ENCODE measurements around the gene DRD2.
"Not testable (repeated sequence)": the region's sequence is repeated elsewhere in the genome, so short reads cannot be mapped to it uniquely, and the experiment has no call there.

The DRD2 gene

GRCh38 chr11:113475160-113475761 is at the start of gene DRD2:
Gene DRD2, minus strand, starts transcription at chr11:113475398. Its CDS starts 50,747 bp downstream, at chr11:113424651.
- DNase-seq = no peak

GRCh38 chr11:113523906-113524305 is 48.7 kb upstream of the DRD2 start:
- not testable (repeated sequence) for DNase-seq

DNA sequence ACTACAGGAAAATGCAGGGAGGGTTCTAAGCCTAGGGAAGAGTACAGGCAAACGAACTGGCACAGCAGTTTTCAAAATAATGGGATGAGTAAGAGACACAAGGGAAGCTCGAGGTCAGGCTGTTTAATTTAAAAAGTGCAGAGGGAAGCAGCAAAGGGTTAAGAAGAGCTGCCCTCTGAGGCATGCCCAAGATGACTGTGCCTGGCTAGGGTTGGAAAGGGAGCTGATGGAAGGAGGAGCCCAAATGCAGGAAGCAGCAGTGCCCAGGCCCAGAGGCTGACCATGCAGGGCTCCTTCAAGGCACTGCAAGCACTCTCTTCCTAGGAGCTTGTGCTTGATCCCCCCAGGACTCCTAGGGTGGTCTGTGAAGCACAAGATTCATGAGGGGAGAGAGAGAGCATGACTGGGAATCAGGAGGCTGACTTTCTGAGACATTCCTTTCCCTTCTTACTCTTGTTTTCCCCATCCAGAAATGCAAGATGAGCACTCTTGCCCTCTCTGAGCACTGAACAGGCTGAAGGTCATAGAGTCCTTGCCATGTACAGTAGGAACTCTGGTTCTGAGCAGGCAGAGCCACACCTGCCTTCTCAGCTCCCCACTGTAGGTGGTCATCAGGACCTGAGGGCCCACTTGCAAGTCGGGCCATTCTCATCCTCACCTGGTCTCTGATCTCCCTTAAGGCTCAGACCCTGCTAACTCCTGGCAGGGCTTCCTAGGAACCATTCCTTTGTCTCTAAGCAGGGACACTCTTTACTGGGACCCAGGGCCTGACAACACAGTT is 46.7 kb upstream of the DRD2 start:
- no peak for DNase-seq

- DNase-seq = no peak
Observed at GRCh38 chr11:113519989-113520613, 44.9 kb upstream of the DRD2 start.

- DNase-seq = no peak
Observed at GRCh38 chr11:113518716-113519495, 43.7 kb upstream of the DRD2 start.

DNA sequence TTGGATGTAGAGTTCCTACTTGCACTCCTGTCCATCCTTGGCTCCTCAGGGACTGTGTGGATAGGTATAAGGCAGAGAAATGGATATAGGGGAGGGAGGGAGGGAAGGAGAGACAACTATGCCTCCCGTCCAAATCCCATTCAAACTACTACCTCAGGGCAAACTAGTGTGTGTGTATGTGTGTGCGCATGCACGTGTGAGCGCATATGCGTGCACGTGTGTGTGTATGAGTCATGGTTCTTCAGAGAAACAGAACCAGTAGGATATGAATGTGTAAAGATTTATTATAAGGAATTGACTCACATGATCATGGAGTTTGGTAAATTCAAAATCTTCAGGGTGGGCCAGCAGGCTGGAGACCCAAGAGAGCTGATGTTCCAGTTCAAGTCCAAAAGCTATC is 42.2 kb upstream of the DRD2 start:
- DNase-seq = no peak

DNA sequence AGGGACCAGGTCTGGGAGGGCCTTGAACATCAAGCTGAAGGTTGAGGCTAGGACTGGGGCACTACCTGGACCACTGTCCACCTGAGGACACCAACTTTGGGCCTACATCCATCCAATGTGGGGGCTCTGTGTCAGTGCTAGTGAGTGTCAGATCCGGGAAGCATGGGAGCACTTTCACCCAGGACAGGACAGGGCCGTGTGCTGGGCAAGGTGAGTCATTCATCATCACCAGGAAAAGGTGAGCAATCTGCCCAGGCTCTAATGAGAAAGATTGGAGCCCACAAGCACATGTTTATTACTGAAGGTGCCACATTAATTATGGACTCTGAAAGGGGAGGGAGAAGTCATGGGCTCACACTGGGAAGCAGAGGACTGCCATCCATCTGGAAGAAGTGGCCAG is 39.7 kb upstream of the DRD2 start:
- no peak for DNase-seq

DNA sequence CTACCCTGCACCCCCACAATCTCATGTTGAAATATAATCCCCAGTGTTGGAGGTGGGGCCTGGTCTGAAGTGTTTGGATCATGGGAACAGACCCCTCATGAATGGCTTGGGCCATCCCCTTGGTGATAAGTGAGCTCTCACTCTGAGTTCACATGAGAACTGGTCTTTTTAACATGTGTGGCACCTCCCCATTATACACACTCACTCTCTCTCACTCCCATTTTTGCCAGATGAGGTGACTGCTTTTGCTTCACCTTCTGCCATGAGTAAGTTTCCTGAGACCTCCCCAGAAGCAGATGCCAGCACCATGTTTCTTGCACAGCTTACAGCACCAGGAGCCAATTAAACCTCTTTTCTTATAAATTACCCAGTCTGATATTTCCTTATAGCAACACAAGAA is 32.1 kb upstream of the DRD2 start:
- DNase-seq = no peak

GRCh38 chr11:113506893-113507292 is 31.7 kb upstream of the DRD2 start:
- DNase-seq = no peak

- no peak for DNase-seq
Observed at GRCh38 chr11:113506461-113506860, 31.3 kb upstream of the DRD2 start.

- DNase-seq = no peak
Observed at GRCh38 chr11:113505541-113506375, 30.6 kb upstream of the DRD2 start.

DNA sequence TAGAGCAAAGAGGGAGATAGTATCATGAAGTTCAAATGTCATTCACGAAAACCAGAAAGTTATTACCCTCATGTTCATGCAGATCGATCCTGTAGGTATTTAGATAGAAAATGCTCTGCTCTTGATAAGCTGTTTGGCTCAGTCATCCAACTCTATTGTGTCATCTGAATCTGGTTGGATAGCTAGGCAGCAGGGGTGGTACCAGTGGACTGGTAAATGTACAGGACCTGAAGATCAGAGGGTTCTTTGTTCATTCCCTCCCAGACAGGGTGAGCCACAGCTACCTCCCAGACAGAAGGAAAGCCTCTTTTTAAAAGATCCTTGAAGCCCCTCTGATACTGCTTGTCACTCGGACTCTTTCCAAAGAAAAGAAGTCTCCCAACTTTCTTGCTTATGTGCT is 29.8 kb upstream of the DRD2 start:
- DNase-seq = no peak

- no peak for DNase-seq
Observed at GRCh38 chr11:113504586-113504985, 29.4 kb upstream of the DRD2 start.

DNA sequence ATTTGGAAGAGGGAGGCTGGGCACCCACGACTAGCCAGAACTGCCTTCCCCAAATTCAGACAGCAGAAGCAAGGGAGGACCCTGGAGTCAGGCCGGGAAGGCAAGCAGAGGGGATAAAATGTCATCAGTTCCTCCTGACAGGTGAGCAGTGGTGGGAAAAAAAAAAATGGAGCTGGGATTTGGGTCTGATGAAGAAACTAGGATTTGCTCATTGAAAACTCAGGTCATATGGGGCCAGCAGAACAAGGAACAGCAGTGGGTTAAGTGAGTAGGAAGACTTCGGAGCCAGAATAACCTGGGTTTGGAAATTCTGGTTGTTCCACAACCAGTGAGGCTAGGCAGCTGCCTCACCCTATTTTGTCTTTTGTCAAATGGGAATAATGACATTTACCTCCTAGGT is 28.9 kb upstream of the DRD2 start:
- DNase-seq = no peak

DNA sequence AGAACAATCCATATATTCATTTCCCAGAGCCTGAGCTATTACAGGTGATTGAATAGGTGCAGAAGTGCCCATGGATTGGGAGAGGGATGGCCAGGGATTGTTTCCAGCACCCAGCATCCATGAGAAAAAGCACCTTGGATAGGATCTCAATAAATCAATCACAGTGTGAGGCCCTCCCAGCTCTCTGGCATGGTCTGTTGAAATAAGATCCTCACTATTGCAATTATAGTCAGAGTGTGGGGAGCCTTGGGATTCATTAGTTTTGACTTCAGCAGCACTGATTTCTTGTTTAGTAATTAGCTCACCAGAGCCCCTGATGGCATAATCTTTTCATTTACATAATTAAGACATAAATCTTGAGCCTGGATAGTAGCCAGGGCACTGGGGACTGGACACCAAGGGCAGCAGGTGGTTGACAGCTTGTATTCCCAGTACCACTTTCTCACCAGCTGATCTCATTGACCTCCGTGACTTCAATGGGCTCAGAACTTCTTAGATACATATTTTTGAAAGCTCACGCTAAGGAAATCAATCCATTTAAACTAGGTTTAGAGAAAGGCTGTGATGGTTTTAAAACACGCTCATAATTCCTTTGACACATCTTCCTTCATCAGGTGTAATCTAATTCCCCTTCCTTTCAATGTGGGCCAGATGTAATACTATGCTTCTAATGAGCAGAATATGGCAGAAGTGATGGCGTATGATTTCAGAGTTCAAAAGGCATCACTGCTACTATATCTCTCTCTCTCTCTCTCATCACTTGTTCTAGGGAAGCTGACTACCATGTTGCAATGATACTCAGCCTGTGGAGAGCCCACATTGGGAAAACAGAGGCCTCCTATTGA is 22.1 kb upstream of the DRD2 start:
- DNase-seq = no peak

DNA sequence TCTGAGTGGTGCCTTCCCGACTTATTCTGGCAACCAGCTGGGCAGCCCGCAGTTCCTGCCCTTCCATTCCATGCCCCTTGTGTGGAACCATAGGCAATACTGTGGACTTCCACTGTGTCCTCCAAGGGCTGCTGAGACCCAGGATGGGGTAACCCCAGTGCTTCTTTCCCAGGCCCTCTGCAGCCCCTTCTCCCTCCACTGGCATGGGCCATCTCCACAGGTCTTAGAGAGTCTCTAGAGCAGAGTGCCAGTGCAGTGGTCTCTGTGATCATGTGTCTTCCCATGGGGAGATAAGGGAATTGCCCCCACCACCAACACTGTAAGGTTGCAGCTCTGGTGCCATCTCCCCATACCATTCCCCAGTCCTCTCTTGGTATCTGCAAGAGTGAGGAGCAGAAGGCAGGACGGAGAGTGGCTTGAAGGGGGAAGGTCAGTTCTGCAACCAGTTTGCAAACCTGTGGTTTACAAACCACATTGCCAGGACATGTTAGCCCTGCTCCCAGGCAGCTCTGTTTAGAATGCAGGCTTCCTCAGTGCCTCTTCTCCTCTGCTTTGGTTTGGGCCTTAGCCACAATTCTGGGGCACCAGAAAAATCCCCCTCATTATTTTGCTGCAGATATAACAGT is 20.9 kb upstream of the DRD2 start:
- no peak for DNase-seq

DNA sequence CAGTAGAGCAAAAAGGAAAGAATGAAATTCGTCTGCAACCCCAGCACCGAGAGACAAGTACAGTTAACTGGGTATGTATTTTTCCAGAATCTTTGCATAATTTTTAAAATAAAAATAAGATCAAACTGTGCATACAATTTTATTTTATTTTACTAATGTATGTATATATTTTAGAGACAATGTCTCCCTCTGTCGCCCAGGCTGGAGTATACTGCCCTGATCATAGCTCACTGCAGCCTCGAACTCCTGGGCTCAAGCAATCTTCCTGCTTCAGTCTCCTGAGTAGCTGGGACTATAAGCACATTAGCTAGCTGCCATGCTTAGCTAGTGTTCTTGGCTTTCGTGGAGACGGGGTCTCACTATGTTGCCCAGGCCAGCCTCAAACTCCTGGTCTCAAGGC is 18.8 kb upstream of the DRD2 start:
- no peak for DNase-seq

GRCh38 chr11:113493206-113493605 is 18.0 kb upstream of the DRD2 start:
- no peak for DNase-seq

- no peak for DNase-seq
Observed at GRCh38 chr11:113488931-113489351, 13.7 kb upstream of the DRD2 start.

- DNase-seq = no peak
Observed at GRCh38 chr11:113487622-113488021, 12.4 kb upstream of the DRD2 start.

GRCh38 chr11:113484223-113484622 is 9.0 kb upstream of the DRD2 start:
- DNase-seq = no peak

Measured in activated CD4-positive, alpha-beta T cell treated with anti-CD3 and anti-CD28 coated beads for 4 hours (primary cell).